ENCODE results near the gene FAAH. TPM values are rescaled to one million over a fixed set of nuclear protein-coding genes. Genes with fewer than 3 reads are reported as not detected.

Gene FAAH
- total and polyA plus RNA-seq, 2 of the 13 experiments (the other 11 are each of a cell fraction or from before 2014, with no cell fraction given): 5.4 to 11.0 TPM

DNA sequence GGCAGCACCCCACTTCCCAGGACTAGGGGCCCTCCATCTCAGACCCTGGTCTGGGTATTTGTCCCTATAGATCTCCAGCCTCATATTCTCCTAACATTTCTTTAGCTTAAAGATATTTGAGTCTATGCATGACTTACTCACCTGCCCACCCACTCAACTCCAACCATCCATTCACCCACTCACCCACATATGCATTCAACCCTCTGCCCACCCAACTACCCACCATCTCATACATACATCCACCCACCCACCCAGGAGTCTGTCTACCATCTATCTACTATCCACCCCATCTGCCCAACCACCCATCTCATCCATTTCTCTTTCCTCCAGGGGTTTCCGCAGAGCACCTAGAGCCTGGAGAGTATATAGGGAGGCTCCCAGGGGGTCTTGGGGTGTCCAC is 42.7 kb downstream of the FAAH start (continued):
- TF ChIP-seq, protein P1, sequence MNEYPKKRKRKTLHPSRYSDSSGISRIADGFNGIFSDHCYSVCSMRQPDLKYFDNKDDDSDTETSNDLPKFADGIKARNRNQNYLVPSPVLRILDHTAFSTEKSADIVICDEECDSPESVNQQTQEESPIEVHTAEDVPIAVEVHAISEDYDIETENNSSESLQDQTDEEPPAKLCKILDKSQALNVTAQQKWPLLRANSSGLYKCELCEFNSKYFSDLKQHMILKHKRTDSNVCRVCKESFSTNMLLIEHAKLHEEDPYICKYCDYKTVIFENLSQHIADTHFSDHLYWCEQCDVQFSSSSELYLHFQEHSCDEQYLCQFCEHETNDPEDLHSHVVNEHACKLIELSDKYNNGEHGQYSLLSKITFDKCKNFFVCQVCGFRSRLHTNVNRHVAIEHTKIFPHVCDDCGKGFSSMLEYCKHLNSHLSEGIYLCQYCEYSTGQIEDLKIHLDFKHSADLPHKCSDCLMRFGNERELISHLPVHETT (CRISPR knock-in tag; conservative IDR thresholded peaks at IDR 0.05): no peak
- TF ChIP-seq ZBTB38 (CRISPR knock-in tag; IDR thresholded peaks at IDR 0.05): no peak
- no peak for TF ChIP-seq ARID2 (CRISPR knock-in tag; IDR thresholded peaks at IDR 0.05; ENCODE audit: borderline replicate concordance)
- TF ChIP-seq ZNF318 (CRISPR knock-in tag; IDR thresholded peaks at IDR 0.05): no peak
- TF ChIP-seq ZNF775 (CRISPR knock-in tag; IDR thresholded peaks at IDR 0.05; ENCODE audit: borderline replicate concordance): no peak
